ENCODE results near the gene SLC39A11.

- TF ChIP-seq GABPA (IDR thresholded peaks at IDR 0.05 in 1 of 2, conservative IDR thresholded peaks at IDR 0.05 in 1 of 2) (no peak), CTCF (IDR thresholded peaks at IDR 0.05; ENCODE audit: low read depth, low read length, missing input control) (no peak)
These were observed 87.1 kb downstream of the SLC39A11 start for GRCh38 chr17:73005360-73005759.
